ENCODE results near the gene ATXN7L3. TPM values are rescaled to one million over a fixed set of nuclear protein-coding genes. Genes with fewer than 3 reads are reported as not detected.
"Not testable (repeated sequence)": the region's sequence is repeated elsewhere in the genome, so short reads cannot be mapped to it uniquely, and the experiment has no call there.

The ATXN7L3 gene
- total RNA-seq, 1 experiment from 2014 or later = 86.7 TPM

- no peak overlapping the region for H3K4me2 ChIP-seq (ENCODE audit: low read length)
- CTCF ChIA-PET = interaction anchor here (0.7 kb wide), 1 partner anchor 89 kb away, joined by 3 read pairs; no protein-coding TSS in a partner anchor
- H3K9me2 ChIP-seq (ENCODE audit: insufficient read depth) = no peaks in the 10 kb centered on the region
- no peak for TF ChIP-seq JUND (IDR thresholded peaks at IDR 0.05)
- TF ChIP-seq CBX3 (IDR thresholded peaks at IDR 0.05; ENCODE audit: low read depth) = no peak
- no peak for TF ChIP-seq POLR2A (IDR thresholded peaks at IDR 0.05; ENCODE audit: borderline replicate concordance, extremely low read depth, insufficient read depth, insufficient read length)
- TF ChIP-seq EZH2phosphoT487 (IDR thresholded peaks at IDR 0.05; ENCODE audit: borderline replicate concordance) = no peak
- TF ChIP-seq EZH2 (IDR thresholded peaks at IDR 0.05) = no peak
- TF ChIP-seq FOSL1 (IDR thresholded peaks at IDR 0.05; ENCODE audit: low read depth) = no peak
- no peak for TF ChIP-seq CEBPB (IDR thresholded peaks at IDR 0.05; ENCODE audit: low read depth)
- TF ChIP-seq POLR2AphosphoS5 (IDR thresholded peaks at IDR 0.05; ENCODE audit: low read depth, low read length) = no peak
- TF ChIP-seq ZBTB33 (IDR thresholded peaks at IDR 0.05; ENCODE audit: extremely low read depth, insufficient replicate concordance, low read length) = no peak
- TF ChIP-seq REST (IDR thresholded peaks at IDR 0.05; ENCODE audit: low read depth) = no peak
- no peak for TF ChIP-seq ELF1 (IDR thresholded peaks at IDR 0.05; ENCODE audit: borderline replicate concordance, low read depth)
- ATAC-seq (no peak), DNase-seq (ENCODE audit: low read depth, low spot score) (no peak)
- POLR2A ChIA-PET = no interaction called here
- H3K27ac ChIP-seq (ENCODE audit: low read depth, low read length) = no peak overlapping the region
- H3K4me3 ChIP-seq (replicated peaks in 1 of 2; ENCODE audit: low read depth in 1 of 2, low read length in 2 of 2) = no peak overlapping the region
- H3K4me1 ChIP-seq (ENCODE audit: control insufficient read depth in 1 of 2, insufficient read depth in 2 of 2, low read length in 2 of 2) = peaks cover 0 to 3% of the 10 kb centered on the region in 2 experiments; a peak in 2 of 4 replicates
- intact Hi-C loops (cut with micrococcal nuclease) = no loop called here
- BruUV-seq (replicated peaks) = no TSS peak
- RAD21 ChIA-PET (ENCODE audit: low non-redundant PET in 1 of 2, low total read pairs in 2 of 2, uncharacterized antibody in 2 of 2, unreplicated experiment in 2 of 2) = no interaction called here
- H3K9ac ChIP-seq (ENCODE audit: low read length) = no peak overlapping the region
- H3K36me3 ChIP-seq (ENCODE audit: control insufficient read depth in 1 of 2, insufficient read depth in 2 of 2, low read length in 2 of 2) = no peaks in the 10 kb centered on the region
- no peaks in the 10 kb centered on the region for H4K20me1 ChIP-seq (ENCODE audit: insufficient read depth)
- H3K79me2 ChIP-seq (ENCODE audit: insufficient read depth, low read length) = no peaks in the 10 kb centered on the region
- no peaks in the 10 kb centered on the region for H3K9me3 ChIP-seq (ENCODE audit: control insufficient read depth in 1 of 2, insufficient read depth in 1 of 2, low read depth in 1 of 2, low read length in 2 of 2)
- no peaks in the 10 kb centered on the region for H3K27me3 ChIP-seq (ENCODE audit: insufficient read depth, low read length)
- H2AFZ ChIP-seq (ENCODE audit: low read depth, low read length, poor library complexity, severe bottlenecking) = no peak overlapping the region
Measured at GRCh38 chr17:44241106-44241624, 41.5 kb upstream of the ATXN7L3 start.

- DNase-seq (ENCODE audit: low read depth, low spot score); H3K79me2 ChIP-seq (ENCODE audit: insufficient read depth, low read length); H3K9me3 ChIP-seq (ENCODE audit: control insufficient read depth in 1 of 2, insufficient read depth in 1 of 2, low read depth in 1 of 2, low read length in 2 of 2); CTCF ChIA-PET; H3K27me3 ChIP-seq (ENCODE audit: insufficient read depth, low read length); RAD21 ChIA-PET (ENCODE audit: low non-redundant PET in 1 of 2, low total read pairs in 2 of 2, uncharacterized antibody in 2 of 2, unreplicated experiment in 2 of 2); H3K9ac ChIP-seq (ENCODE audit: low read length); H2AFZ ChIP-seq (ENCODE audit: low read depth, low read length, poor library complexity, severe bottlenecking); ATAC-seq; H4K20me1 ChIP-seq (ENCODE audit: insufficient read depth); H3K4me3 ChIP-seq (replicated peaks in 1 of 2; ENCODE audit: low read depth in 1 of 2, low read length in 2 of 2); H3K4me2 ChIP-seq (ENCODE audit: low read length); H3K9me2 ChIP-seq (ENCODE audit: insufficient read depth); POLR2A ChIA-PET; BruUV-seq (replicated peaks); H3K27ac ChIP-seq (ENCODE audit: low read depth, low read length); intact Hi-C loops (cut with micrococcal nuclease); H3K36me3 ChIP-seq (ENCODE audit: control insufficient read depth in 1 of 2, insufficient read depth in 2 of 2, low read length in 2 of 2): not testable (repeated sequence)
- peaks cover 19 to 30% of the 10 kb centered on the region in 2 experiments for H3K4me1 ChIP-seq (ENCODE audit: control insufficient read depth in 1 of 2, insufficient read depth in 2 of 2, low read length in 2 of 2)
Measured at GRCh38 chr17:44237886-44238285, 38.2 kb upstream of the ATXN7L3 start.
